ENCODE results near the gene DHRSX. TPM values are rescaled to one million over a fixed set of nuclear protein-coding genes. Genes with fewer than 3 reads are reported as not detected.

DHRSX gene
- total and polyA plus RNA-seq, 2 donors (not counting 1 experiment from before 2014, with no cell fraction given): 18.8 to 39.0 TPM

DNA sequence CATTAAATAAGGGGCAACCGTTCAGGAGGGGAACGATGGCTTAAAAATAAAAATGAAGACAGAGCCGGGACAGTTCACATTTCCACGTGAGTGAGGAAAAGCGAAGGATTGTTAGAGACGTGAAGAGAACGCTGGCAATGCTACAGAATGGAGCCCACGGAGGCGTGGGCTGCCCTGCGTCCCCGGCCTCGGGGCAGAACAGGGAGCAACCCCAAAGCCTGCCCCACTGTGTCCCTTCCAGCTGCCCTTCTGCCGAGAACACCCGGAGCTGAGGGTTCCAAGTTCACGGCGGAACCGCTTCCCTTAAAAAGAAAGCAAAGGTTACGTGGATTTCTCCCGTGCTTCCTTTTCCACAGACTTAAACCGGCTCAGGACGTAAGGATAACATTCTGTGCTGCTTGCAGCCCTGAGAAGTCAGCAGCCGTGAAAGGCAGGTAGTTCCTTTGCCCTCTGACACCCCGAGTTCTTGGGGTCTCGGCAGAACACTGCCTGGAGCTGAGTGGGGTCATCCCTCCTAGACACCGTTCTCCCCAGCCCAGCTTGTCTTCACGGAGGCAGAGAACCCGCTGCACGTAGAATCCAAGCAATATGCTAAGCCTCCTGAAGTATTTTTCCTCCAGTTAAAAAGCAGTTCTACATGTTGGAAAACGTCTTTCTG lies 14.2 kb downstream of the DHRSX start:
- 95% methylated on average over 28 of the region's 29 CpGs for WGBS (ENCODE audit: insufficient coverage)
- POLR2A ChIA-PET: no interaction called here
- Histone ChIP-seq H3K9ac (ENCODE audit: low read length) (no peak overlapping the region), H3K4me2 (replicated peaks; ENCODE audit: low read depth, low read length, poor library complexity, severe bottlenecking) (no peak overlapping the region), H2AFZ (ENCODE audit: insufficient read depth, low read depth, low read length, poor library complexity, severe bottlenecking) (no peak overlapping the region), H4K20me1 (ENCODE audit: control insufficient read depth, insufficient read depth, low read length, poor library complexity, severe bottlenecking) (peaks cover 37% of the 10 kb centered on the region), H3K4me1 (ENCODE audit: control insufficient read depth in 2 of 2, insufficient read depth in 2 of 2, low read length in 2 of 2) (peaks cover under 1 to 5% of the 10 kb centered on the region in 2 donors), H3K27me3 (replicated peaks in 1 of 4; ENCODE audit: control extremely low read depth in 1 of 4, control insufficient read depth in 3 of 4, insufficient read depth in 4 of 4, low read length in 3 of 4) (no peaks in the 10 kb centered on the region), H3K27ac (ENCODE audit: low read length in 2 of 2) (no peak overlapping the region), H3K36me3 (replicated peaks in 1 of 2; ENCODE audit: control extremely low read depth in 1 of 2, control insufficient read depth in 1 of 2, extremely low read depth in 1 of 2, insufficient read depth in 2 of 2, low read length in 1 of 2) (peaks cover 3 to 44% of the 10 kb centered on the region in 2 experiments), H3K79me2 (ENCODE audit: control insufficient read depth, insufficient read depth, low read length) (peaks cover 41% of the 10 kb centered on the region), H3K4me3 (ENCODE audit: control extremely low read depth in 1 of 5, extremely low read depth in 1 of 5, insufficient read depth in 1 of 5, low read depth in 2 of 5, low read length in 4 of 5) (no peak overlapping the region), H3K9me3 (ENCODE audit: control extremely low read depth in 1 of 3, control insufficient read depth in 2 of 3, insufficient read depth in 1 of 3, low read length in 2 of 3) (no peaks in the 10 kb centered on the region)
- DNase-seq: no peak
- Mint-ChIP-seq H3K27me3 (no peaks in the 10 kb centered on the region), H3K4me1 (peaks cover 5% of the 10 kb centered on the region), H3K4me3 (no peak overlapping the region), H3K27ac (no peak overlapping the region), H3K9me3 (ENCODE audit: insufficient read depth) (no peaks in the 10 kb centered on the region)
- TF ChIP-seq EZH2 (IDR thresholded peaks at IDR 0.05; ENCODE audit: borderline replicate concordance, insufficient read depth, low read depth, low read length, poor library complexity, severe bottlenecking): no peak
- TF ChIP-seq, protein P1, sequence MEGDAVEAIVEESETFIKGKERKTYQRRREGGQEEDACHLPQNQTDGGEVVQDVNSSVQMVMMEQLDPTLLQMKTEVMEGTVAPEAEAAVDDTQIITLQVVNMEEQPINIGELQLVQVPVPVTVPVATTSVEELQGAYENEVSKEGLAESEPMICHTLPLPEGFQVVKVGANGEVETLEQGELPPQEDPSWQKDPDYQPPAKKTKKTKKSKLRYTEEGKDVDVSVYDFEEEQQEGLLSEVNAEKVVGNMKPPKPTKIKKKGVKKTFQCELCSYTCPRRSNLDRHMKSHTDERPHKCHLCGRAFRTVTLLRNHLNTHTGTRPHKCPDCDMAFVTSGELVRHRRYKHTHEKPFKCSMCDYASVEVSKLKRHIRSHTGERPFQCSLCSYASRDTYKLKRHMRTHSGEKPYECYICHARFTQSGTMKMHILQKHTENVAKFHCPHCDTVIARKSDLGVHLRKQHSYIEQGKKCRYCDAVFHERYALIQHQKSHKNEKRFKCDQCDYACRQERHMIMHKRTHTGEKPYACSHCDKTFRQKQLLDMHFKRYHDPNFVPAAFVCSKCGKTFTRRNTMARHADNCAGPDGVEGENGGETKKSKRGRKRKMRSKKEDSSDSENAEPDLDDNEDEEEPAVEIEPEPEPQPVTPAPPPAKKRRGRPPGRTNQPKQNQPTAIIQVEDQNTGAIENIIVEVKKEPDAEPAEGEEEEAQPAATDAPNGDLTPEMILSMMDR (IDR thresholded peaks at IDR 0.05): no peak
- CTCF ChIA-PET: no interaction called here
- no peak for ATAC-seq (ENCODE audit: low read depth)
- intact Hi-C loops (cut with micrococcal nuclease): no loop called here

DNA sequence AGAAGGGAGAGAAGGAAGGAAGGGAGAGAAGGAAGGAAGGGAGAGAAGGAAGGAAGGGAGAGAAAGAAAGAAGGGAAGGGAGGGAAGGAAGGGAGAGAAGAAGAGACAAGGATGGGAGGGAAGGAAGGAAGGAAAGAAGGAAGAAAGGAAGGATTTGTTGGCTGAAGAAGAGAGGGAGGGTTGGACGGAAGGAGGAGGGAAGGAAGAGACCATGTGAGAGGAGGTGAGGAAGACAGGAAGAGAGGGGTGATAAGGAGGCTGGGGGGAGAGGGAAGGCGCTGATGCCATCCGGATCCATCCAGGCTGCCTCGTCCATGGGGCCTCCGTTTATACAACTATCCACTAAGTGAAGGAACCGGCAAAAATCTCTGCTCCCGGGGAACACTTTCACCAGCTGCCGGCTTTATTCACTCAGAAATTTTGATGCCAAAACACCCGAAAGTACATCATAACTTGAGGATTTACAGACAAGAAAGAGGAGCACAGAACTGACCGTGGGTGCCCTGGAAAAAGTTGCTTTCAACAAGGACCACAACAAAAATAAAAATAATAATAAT lies 14.9 kb downstream of the DHRSX start:
- Histone ChIP-seq H3K79me2 (ENCODE audit: control insufficient read depth, insufficient read depth, low read length) (peaks cover 41% of the 10 kb centered on the region), H4K20me1 (ENCODE audit: control insufficient read depth, insufficient read depth, low read length, poor library complexity, severe bottlenecking) (peaks cover 32% of the 10 kb centered on the region), H2AFZ (ENCODE audit: insufficient read depth, low read depth, low read length, poor library complexity, severe bottlenecking) (no peak overlapping the region), H3K27me3 (replicated peaks in 1 of 4; ENCODE audit: control extremely low read depth in 1 of 4, control insufficient read depth in 3 of 4, insufficient read depth in 4 of 4, low read length in 3 of 4) (no peaks in the 10 kb centered on the region), H3K4me1 (ENCODE audit: control insufficient read depth in 2 of 2, insufficient read depth in 2 of 2, low read length in 2 of 2) (no peaks in the 10 kb centered on the region), H3K4me3 (ENCODE audit: control extremely low read depth in 1 of 5, extremely low read depth in 1 of 5, insufficient read depth in 1 of 5, low read depth in 2 of 5, low read length in 4 of 5) (no peak overlapping the region), H3K4me2 (replicated peaks; ENCODE audit: low read depth, low read length, poor library complexity, severe bottlenecking) (no peak overlapping the region), H3K9me3 (ENCODE audit: control extremely low read depth in 1 of 3, control insufficient read depth in 2 of 3, insufficient read depth in 1 of 3, low read length in 2 of 3) (no peaks in the 10 kb centered on the region), H3K36me3 (replicated peaks in 1 of 2; ENCODE audit: control extremely low read depth in 1 of 2, control insufficient read depth in 1 of 2, extremely low read depth in 1 of 2, insufficient read depth in 2 of 2, low read length in 1 of 2) (peaks cover 3 to 48% of the 10 kb centered on the region in 2 experiments), H3K9ac (ENCODE audit: low read length) (no peak overlapping the region), H3K27ac (ENCODE audit: low read length in 2 of 2) (no peak overlapping the region)
- no peak overlapping the region for H3K27ac Mint-ChIP-seq
- no peaks in the 10 kb centered on the region for H3K27me3 Mint-ChIP-seq
- 94% methylated on average over 6 of the region's 10 CpGs for WGBS (ENCODE audit: insufficient coverage)
- ChIA-PET POLR2A (no interaction called here), CTCF (no interaction called here)
- DNase-seq (no peak), ATAC-seq (ENCODE audit: low read depth) (no peak)
- TF ChIP-seq, protein P1 (IDR thresholded peaks at IDR 0.05): no peak
- no peak for TF ChIP-seq EZH2 (IDR thresholded peaks at IDR 0.05; ENCODE audit: borderline replicate concordance, insufficient read depth, low read depth, low read length, poor library complexity, severe bottlenecking)
- no peak overlapping the region for H3K4me3 Mint-ChIP-seq
- no peaks in the 10 kb centered on the region for H3K9me3 Mint-ChIP-seq (ENCODE audit: insufficient read depth)
- no peaks in the 10 kb centered on the region for H3K4me1 Mint-ChIP-seq
- intact Hi-C loops (cut with micrococcal nuclease): no loop called here
